GM03348 (cell line): ENCODE results near the gene TREX2.

Source experiments
- DNase-seq: peaks from one replicate; pipeline ENCODE4 v3.0.0; 2012; ENCODE audit warnings: low spot score

Gene TREX2

GRCh38 chrX:153445856-153446635 is at the start of gene TREX2:
TSS of gene TREX2 (minus strand) at chrX:153446056. CDS start at chrX:153445430, 626 bp downstream.
- DNase-seq = no peak

- peak; percentile 77 for DNase-seq
These were observed 49.5 kb upstream of the TREX2 start for GRCh38 chrX:153495362-153495751.

- peak; percentile 75 for DNase-seq
These were observed 48.9 kb upstream of the TREX2 start, which contains the start of gene BGN for GRCh38 chrX:153494541-153495361. TSS of gene BGN (plus strand) at chrX:153494980. CDS start at chrX:153504632, 9,652 bp downstream.

- DNase-seq = no peak
These were observed 48.2 kb upstream of the TREX2 start for GRCh38 chrX:153494061-153494460.

- DNase-seq = no peak
These were observed 47.2 kb upstream of the TREX2 start for GRCh38 chrX:153493085-153493484.

- DNase-seq = no peak
These were observed 46.7 kb upstream of the TREX2 start for GRCh38 chrX:153492543-153492942.

GRCh38 chrX:153491918-153492317 is 46.1 kb upstream of the TREX2 start:
- no peak for DNase-seq

GRCh38 chrX:153491351-153491914 is 45.6 kb upstream of the TREX2 start:
- DNase-seq = no peak

- DNase-seq = no peak
These were observed 44.5 kb upstream of the TREX2 start for GRCh38 chrX:153490217-153490930.

GRCh38 chrX:153488231-153488914 is 42.5 kb upstream of the TREX2 start:
- DNase-seq = peak; percentile 61

- DNase-seq = no peak
These were observed 41.8 kb upstream of the TREX2 start for GRCh38 chrX:153487590-153488071.

- no peak for DNase-seq
These were observed 40.3 kb upstream of the TREX2 start for GRCh38 chrX:153486171-153486570.

GRCh38 chrX:153485396-153486080 is 39.7 kb upstream of the TREX2 start:
- no peak for DNase-seq

GRCh38 chrX:153482376-153483015 is 36.6 kb upstream of the TREX2 start:
- no peak for DNase-seq

GRCh38 chrX:153481043-153481442 is 35.2 kb upstream of the TREX2 start:
- no peak for DNase-seq

GRCh38 chrX:153478746-153479145 is 32.9 kb upstream of the TREX2 start:
- no peak for DNase-seq

GRCh38 chrX:153477901-153478300 is 32.0 kb upstream of the TREX2 start:
- DNase-seq = peak; percentile 52

GRCh38 chrX:153477364-153477857 is 31.6 kb upstream of the TREX2 start:
- no peak for DNase-seq

- DNase-seq = peak; percentile 75
These were observed 31.0 kb upstream of the TREX2 start for GRCh38 chrX:153476666-153477363.
